HG02759 (cell line): ENCODE results near the gene KCNG2.

Experiments
- ATAC-seq: cut with Tn5 transposase; IDR thresholded peaks from one replicate; pipeline ENCODE4 v1.9.1; 2021; ENCODE audit warnings: mild to moderate bottlenecking, moderate library complexity; ENCODE audit not compliant: unreplicated experiment

Gene KCNG2

DNA sequence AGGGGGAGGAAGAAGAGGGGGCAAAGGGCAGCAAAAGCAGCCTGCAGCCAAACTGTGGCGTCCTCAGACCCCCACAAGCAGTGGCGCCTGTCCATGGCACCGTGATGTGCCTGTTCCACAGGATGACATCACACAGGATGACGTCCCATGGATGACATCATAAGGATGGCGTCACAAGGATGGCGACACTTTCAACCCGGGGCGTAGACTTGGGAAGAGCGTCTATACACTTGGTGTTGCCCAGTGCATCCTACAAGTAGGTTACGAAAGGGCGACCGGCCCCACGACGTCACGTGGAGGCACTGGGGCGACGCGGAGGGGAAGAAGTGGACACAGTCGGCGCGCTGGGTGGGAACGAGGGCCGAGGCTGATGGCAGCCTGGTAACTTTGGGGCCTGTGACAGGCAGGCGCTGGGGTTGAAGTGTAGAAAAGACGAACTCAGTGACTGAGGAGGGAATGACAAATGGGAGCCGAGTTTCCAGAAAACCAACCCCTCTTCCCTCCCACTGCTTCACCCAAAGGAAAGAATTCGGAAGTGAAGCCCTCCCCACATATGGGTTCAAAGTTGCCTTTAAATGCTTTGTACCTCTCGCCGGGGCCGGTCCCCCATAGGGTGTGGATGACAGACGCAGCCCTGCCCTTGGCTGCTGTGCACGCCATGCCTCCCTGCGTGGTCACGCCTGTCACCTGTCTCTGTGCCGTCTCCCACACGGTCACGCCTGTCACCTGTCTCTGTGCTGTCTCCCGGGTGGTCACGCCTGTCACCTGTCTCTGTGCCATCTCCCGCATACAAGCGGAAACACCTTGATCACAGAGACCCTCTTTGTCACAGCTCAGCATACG lies 13.4 kb upstream of the KCNG2 start:
- no peak for ATAC-seq

DNA sequence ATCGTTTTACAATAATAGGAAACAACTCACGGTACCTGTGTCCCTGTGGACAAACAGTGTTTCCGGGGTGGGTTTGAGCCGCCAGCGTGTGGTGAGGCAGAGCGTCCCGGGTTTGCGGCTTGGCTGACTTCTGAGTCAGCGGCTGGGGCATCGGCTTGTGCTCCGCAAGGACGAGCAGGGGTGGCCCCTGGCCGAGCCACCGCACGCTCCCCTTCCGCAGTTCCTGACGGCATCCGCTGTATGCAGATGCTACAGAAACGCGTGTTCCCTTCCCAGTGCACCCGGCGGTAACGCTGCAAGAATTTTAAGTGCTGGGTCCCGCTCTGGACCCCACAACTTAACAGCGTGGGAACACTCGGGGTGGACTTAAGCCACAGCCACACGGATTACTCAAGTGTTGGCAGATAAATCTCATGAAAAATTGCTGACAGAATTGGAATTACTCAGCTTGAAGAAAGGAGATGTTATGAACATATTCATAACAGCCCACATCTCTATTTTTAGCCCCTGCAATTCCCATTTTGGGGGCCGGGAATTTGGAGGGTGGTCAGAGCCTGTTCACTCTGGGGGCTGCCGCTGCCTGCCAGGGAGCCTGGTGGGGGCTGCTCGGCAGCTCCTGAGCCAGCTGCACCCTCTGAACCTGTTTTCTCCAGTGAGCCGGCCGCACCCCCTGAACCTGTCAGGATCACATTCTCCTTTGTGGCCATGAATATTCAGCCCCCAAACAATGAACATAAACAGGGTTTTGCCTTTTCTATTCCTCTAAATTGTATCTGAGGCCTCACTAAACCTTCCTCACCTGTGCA lies 12.6 kb upstream of the KCNG2 start:
- ATAC-seq = no peak

DNA sequence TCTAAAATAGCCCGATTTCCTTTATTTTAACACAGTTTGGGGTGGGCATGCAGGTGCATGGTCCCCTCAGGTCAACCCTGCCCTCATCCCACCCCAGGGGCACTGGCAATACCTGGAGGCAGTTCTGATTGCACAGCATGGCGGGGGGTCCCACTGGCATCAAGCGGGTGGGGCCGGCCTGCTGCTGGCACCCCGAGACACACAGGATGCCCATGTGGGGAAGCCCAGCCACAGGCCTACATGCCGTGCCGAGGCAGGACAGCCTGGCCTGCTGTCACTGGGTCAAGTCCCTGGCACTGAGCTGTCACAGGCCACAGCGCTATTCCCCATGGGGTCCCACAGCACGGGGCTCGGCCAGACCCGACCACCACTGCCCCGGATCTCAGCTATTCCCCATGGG lies 11.9 kb upstream of the KCNG2 start:
- ATAC-seq = no peak

DNA sequence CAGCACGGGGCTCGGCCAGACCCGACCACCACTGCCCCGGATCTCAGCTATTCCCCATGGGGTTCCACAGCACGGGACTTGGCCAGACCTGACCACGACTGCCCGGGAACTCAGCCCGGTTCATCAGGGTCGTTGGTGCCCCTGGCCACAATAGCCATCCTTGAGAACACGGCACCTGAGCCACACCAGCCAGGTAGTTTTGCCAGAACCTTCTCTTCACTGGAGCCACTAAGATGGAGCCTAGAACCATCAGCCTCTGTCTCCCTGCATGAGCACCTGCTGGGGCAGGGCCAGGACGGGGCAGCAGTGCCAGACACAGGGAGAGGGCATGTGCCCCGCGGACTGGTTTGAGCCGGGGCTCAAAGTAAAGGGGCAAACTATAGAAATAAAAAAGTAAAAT lies 11.4 kb upstream of the KCNG2 start:
- no peak for ATAC-seq

DNA sequence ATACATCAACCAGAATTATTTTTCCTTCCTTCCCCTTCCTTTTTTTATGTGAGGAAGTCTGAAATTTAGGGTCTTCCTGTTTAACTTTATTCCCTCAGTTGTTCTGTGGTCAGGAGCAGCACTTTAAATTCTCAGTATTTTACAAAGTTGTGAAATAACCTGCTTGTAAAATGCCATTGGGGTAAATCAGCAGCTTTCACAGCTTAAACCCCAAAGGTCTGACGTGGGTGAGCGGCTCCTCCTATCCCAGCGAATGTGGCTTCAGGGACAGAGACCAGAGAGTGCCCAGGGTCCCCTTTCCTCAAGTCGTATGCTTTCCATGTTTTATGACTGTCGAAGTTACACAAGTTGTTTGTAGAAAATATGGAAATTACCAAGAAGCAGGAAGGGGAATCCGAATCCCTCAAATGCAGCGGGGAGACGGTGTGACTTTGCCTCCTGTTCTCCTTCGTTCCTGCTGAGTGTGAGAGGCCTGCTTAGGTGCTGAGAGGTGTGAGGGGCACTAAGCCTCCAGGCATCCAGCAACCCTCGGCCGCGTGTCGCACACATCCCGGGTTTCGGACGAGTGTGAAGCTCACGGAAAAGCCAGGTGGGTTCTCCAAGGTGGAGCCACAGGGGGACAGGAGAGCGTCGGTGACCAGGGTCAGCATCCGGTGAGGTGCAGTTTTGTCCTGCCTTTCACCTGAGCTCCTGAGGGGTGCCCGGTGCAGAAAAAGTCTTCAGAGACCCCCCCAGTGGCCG lies 10.8 kb upstream of the KCNG2 start:
- ATAC-seq = no peak

DNA sequence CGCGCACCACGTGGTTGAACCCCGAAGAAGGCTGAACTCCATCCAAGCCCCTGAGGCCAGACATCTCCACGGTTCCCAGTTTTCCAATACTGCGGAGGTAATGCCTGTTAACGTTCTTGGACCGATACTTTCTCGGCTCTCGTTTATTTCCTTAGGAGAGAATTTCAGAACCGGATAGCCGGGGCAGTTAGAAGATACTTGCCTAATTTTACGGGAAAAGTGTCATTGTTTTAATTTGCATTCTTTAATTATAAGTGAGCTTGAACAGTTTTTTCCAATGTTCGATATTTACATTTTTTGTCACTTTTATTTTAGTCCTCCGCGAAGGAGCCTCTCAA lies 10.2 kb upstream of the KCNG2 start:
- no peak for ATAC-seq

DNA sequence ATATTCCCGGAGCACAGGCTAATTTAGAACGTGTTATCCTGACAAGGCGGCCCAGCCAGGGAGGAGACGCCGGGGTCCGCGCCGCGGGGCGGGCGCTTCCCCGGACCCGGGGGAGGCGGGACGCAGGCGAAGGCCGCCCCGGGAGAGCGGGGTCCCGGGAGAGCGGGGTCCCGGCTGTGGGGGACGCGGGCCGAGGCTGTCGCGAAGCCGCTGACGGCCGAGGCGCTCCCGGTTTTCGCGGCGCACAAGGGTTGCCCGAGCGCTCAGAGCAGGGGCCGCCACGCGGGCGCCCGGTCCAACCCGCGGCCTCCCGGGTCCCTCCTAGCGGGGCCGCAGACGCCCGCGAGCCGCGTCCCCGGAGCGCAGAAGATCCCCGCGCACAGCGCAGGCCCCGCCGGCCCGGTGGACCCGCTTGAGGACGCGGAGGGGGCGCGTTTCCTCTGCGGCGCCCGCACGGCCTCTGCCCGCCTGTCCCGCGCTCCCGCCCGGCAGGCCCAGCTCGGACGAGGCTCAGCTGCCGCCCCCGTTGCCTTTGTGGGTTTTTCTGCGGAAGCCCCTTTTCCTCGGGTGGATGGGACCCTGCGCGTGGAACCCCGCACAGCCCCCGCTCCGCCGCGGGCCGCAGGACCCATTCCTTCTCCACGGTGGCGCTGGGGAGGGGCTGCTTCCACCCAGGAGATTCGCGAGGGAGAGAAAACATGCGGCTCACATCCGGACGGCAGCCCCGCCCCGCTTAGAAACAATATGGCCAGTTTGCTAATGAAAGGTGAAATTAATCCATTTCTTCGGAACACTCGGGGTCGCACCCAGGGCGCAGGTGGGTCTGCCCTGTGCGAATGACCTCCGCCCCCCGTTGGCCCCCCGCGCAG lies 9.6 kb upstream of the KCNG2 start:
- no peak for ATAC-seq

DNA sequence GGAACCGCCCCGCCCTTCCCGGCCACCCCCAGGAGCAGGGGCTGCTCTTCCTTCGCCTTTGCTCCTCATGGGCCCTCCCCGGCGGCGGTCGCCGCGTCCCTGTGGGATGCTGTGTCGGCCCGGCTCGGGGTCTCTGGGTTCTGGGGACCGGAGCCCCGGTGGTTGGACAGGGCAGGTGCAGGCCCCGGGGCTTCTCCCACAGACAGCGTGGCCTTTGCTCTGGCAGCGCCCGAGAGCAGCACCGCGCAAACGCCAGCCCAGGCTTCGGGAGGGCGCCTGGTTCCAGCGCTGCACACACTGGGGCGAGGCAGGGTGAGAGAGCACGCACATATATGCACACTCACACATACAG lies 9.0 kb upstream of the KCNG2 start:
- no peak for ATAC-seq

DNA sequence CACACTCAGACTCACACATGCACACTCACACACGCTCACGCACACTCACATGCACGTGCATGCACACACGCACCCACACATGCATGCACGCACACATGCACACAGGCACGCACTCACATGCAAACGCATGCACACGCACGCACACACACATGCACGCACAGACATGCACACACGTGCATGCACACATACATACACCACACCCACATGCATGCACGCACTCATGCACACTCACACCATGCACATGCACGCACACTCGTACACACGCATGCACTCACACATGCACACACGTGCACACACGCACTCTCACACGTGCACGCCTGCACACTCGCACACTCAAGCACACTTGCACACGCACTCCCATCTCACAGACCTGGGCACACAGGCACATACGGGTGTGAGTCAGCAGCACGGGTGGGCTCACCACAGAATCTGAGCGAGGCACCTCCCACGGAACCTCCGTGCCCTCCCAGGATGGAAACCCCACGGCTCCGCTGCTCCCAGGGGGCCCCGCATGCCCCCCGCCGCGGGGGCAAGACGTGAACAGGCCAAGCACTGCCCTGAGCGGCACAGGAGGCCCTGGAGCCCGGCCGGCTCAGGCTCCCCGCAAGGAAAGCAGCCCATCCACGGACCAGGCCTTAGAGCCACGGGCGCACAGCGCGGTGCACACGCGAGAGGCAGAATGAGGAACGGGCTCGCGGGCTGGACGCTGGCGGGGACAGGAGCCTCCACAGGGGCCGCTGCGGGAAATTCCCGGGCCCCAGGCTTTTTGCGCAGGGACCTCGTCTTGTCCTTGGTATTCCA lies 8.4 kb upstream of the KCNG2 start:
- ATAC-seq = no peak

DNA sequence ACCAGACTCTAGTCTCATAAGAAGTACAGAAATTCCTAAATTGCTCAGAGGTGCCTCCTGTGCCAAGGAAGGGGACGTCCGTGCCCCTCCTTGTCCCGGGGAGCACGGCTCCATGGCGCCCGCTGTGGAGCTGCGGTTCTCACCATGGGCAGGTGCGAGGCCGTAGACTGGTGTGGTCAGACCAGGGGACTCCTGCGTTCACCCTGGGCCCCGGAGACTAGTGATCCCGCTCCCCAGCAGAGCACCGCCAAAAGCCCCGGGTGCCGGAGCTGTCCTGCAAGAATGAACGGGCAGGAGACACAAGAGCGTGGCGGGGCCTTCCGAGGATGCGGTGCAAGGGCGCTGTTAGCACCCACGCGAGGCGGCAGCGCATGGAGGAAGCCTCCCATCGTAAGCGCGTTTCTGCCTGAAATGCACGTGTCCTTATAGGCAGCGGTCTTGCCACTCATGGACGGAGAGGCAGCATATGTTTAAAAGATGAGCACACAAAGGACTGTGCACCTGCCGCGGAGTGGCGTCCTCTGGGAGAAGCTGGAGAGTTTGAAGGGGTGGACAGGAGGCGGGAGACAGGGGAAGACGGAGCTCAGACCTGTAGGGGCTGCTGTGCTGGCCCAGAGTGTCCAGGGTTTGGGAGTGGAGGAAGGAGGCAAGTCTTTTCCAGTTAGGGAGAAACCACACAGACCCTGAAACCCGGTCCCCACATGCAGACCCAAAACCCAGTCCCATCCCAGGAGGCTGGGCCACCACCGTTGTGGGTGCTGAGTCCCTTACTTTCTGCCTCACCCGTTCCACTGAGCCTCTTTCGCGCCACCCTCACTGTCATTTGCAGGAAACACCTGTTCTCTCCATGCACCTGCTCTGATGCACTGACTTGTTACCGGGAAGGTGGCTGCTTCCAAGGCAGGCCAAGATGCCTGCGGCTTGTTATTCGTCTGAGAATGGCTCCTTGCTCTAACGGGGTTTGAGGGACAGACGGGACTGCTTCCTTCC lies 7.5 kb upstream of the KCNG2 start:
- ATAC-seq = no peak

DNA sequence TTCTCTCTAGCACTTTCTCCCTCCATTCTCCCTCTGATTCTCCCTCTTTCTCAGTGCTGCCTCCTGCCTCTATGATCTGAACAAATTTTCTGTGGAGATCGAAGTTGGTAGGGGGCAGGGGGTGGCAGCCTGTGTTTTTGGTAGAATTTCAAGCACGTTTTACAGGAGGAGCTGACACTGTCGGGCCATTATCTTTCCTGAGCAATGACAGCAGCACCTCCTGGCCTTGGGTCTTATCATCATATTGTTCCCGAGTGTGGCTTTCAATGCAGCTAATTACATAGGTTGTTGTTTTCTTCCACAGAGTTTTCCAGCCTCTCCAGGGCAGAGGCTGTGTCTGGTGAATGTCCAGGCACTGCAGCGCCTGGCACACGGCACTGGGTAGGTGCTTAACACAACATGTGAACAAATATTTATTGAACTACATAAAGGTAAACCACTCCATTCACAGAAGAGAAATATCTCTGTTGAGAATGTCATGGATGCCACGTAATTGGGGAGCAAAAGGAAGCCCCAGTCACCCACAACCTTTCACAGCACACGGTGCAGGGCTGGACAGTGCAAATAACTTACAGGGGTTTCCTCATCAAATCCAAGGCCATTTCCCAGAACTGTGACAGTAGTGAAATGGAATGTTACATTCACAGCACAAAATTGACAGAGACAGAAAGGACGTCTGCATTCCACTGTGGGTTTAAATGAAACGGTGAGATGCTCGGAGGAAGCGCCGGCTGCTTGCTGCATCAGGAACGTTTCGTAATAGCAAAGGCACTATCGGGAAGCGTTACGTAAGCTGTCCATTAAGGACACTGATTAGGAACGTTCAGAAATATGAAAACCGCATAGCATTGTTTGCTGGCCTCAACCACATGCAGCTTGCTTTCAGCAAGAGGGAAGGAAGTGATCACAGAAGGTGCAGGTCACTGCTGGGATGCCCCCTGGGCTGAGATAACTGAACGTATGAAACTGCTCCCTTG lies 6.5 kb upstream of the KCNG2 start:
- no peak for ATAC-seq

DNA sequence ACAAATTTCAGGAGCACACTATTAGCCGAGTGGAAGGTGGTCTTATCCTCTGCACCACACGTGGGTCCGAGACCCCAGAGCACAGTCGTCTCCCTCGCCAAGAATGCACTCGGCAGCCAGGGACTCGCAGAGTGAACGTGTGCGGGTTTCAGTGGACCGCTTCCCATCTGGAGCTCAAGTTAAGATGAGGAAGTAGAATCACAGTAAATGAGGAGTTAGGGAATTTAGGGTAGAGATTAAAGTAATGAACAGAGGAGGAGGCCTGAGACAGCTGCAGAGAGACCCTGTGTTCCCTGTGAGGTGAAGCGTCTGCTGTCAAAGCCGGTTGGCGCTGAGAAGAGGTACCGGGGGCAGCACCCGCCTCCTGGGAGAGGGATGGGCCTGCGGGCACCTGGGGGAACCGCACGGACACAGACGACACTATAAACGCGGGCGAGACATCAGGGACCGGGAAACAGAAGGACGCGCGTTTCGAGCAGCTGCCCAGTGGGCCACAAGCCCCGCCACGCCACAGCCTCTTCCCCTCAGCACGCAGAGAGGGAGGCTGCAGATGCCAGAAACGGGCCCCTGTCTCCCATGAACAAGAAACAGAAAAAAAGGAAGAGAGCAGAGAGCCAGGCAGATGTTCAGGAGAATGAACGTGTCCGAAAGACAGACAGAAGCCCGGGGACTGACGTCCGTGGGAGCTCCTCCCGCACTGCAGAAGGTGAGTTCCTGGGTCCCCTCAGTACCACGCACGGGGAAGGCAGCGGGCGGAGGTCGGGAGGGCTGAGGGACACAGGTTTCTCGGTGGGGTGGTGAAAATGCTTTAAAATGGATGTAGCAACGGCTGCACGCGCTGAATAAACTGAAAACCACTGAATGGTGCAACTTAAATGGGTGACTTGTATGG lies 5.4 kb upstream of the KCNG2 start:
- ATAC-seq = no peak

DNA sequence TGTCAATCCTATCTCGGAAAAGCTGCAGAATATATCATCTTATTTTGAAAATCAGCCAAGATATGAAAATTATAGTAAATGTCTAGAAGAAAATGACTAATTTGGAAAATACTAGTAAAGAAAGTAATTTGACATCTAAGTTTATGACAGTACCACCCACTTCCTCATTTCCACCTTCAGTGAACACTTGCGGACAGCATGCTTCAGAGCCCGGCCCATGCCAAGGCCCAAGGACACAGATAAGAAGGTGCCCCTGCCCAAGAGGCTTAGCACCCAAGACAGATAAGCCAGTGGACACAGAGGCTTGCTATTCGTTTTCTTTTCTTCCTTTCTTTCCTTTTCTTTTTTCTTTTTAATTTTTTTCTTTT lies 4.8 kb upstream of the KCNG2 start:
- peak; percentile 48 for ATAC-seq

DNA sequence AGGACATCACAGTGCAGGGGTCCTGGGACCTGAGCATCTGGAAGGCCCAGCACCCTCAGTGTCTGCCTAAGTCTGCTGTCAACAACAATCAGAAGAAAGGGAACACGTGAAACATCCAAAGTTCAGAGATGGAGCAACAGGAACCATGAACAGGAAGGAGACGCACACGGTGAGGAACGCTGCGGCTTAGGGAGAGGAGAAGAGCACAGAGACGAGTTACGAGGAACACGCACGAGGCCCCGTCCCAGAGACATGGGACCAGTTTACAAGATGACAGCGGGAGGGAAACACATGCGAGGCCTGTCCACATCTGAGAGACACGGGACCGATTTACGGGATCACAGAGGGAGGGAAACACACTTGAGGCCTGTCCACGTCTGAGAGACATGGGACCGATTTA lies 2.9 kb upstream of the KCNG2 start:
- no peak for ATAC-seq

DNA sequence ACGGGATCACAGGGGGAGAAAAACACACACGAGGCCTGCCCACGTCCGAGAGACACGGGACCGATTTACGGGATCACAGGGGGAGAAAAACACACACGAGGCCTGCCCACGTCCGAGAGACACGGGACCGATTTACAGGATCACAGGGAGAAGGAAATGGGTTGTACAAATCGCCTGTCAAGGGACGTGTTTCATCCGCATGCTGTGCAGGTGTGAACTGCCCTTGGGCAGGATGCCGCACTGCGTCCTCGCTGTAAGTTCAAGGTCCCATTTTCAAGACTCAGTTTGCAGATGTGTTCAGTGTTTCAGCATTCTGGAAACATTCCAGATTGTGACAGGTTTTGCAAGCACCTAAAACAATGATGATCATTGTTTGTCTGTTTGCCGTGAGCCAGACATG lies 2.3 kb upstream of the KCNG2 start:
- ATAC-seq = no peak

DNA sequence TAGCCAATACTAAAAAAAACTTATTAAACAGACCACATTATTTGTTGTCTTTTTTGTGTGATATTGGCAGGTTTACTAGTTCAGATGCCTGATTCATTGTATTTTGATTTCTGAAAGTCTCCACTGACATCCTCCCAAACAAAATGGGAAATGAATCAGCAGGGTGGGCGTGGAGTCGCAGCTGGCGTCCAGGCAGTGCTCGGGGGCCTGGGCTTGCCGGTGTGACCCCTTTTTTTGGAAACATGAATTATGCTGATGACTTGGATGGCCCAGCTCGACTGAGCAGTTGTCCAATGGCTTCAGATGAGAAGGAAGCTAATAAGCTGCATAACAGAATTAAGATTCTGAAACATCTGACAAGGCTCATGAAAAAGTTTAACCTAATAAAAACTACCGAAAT lies 1.7 kb upstream of the KCNG2 start:
- ATAC-seq = no peak
